Prostate gland (tissue), 2 donors: ENCODE results near the gene DYNLT2B. TPM values are rescaled to one million over a fixed set of nuclear protein-coding genes. Genes with fewer than 3 reads are reported as not detected.

Source experiments
- DNase-seq: peaks from one replicate; pipeline ENCODE4 v3.0.0-alpha.2; 2019; ENCODE audit warnings: low spot score
- H3K27ac ChIP-seq, 2 donors: fragments of 200-600 bp; sonication (generic); 2 replicates each; pipeline ENCODE4 v1.5.1; 2017 to 2019
- H3K27me3 ChIP-seq: fragments of 200-600 bp; sonication (generic); replicated peaks from 2 replicates; pipeline ENCODE4 v1.5.1; 2019; ENCODE audit not compliant: insufficient read depth
- H3K36me3 ChIP-seq, 2 donors: fragments of 200-600 bp; sonication (generic); 1 replicate in 1 of 2; 2 replicates in 1 of 2; pipeline versions ENCODE4 v1.5.1 to v1.8.1; 2017 to 2019
- H3K4me1 ChIP-seq: fragments of 200-600 bp; sonication (generic); replicated peaks from 2 replicates; pipeline ENCODE4 v1.5.1; 2019
- H3K4me3 ChIP-seq, 2 donors: fragments of 200-600 bp; sonication (generic); 2 replicates each; pipeline ENCODE4 v1.5.1; 2017 to 2019
- H3K9me3 ChIP-seq: fragments of 200-600 bp; sonication (generic); 2 replicates; pipeline ENCODE4 v1.5.1; 2017
- CTCF ChIP-seq, 4 experiments: fragments of 200-600 bp in 2 of 4; fragments of 450-650 bp in 2 of 4; sonication (generic) in 2 of 4; IDR thresholded peaks; 1 replicate in 3 of 4; 2 replicates in 1 of 4; pipeline ENCODE4 v1.5.1; 2016 to 2019; ENCODE audit warnings: antibody characterized with exemption in 4 of 4, mild to moderate bottlenecking in 2 of 4, moderate library complexity in 2 of 4
- POLR2A ChIP-seq: fragments of 450-650 bp; IDR thresholded peaks from one replicate; pipeline ENCODE4 v1.6.1; 2016; ENCODE audit warnings: antibody characterized with exemption, mild to moderate bottlenecking
- POLR2AphosphoS5 ChIP-seq: sonication (generic); formaldehyde crosslinking; IDR thresholded peaks from one replicate; pipeline ENCODE4 v1.6.1; 2017; ENCODE audit warnings: antibody characterized with exemption
- WGBS: methylation state at CpG from one replicate; pipeline ENCODE4 v1.1.5; 2018; 5-methylcytosine and 5-hydroxymethylcytosine counted together
- intact Hi-C: fragments of 100-400 bp; cut with DNase I; formaldehyde crosslinking; loops from one replicate; pipeline ENCODE4 v1.14.2; 2022
- total RNA-seq, 2 donors: library from RNA; depleted of rRNA; stranded (reverse); fragments of >200 nt; gene quantifications; one replicate each; pipeline ENCODE4 v1.1.0, GENCODE V29; 2016

Gene DYNLT2B
- total RNA-seq, 2 donors from 2014 or later: 6.5 to 15.3 TPM

- intact Hi-C loops: no loop called here
Measured at GRCh38 chr3:196270499-196270898, 47.5 kb downstream of the DYNLT2B start.

GRCh38 chr3:196268284-196269163 is 49.5 kb downstream of the DYNLT2B start:
- 80% methylated on average over 9 of the region's 9 CpGs for WGBS
- Histone ChIP-seq H3K4me1 (no peaks in the 10 kb centered on the region), H3K27ac (no peak overlapping the region), H3K4me3 (no peak overlapping the region), H3K27me3 (no peaks in the 10 kb centered on the region), H3K9me3 (no peaks in the 10 kb centered on the region), H3K36me3 (no peaks in the 10 kb centered on the region)
- DNase-seq: no peak
- intact Hi-C loops: no loop called here
- TF ChIP-seq CTCF (IDR thresholded peaks at IDR 0.05): no peak
- no peak for TF ChIP-seq POLR2A
- no peak for TF ChIP-seq POLR2AphosphoS5

More at GRCh38 chr3:196270499-196270898, 47.5 kb downstream of the DYNLT2B start:
- no peak for DNase-seq
- TF ChIP-seq POLR2A: no peak
- TF ChIP-seq POLR2AphosphoS5: no peak
- TF ChIP-seq CTCF (IDR thresholded peaks at IDR 0.05): no peak
- no peaks in the 10 kb centered on the region for H3K27me3 ChIP-seq
- H3K36me3 ChIP-seq: no peaks in the 10 kb centered on the region
- no peaks in the 10 kb centered on the region for H3K9me3 ChIP-seq
- WGBS: 89% methylated on average over 5 of the region's 5 CpGs
- no peaks in the 10 kb centered on the region for H3K4me1 ChIP-seq
- H3K4me3 ChIP-seq: no peak overlapping the region
- no peak overlapping the region for H3K27ac ChIP-seq

GRCh38 chr3:196263819-196264218 is 54.2 kb downstream of the DYNLT2B start:
- intact Hi-C loops: no loop called here
- no peak overlapping the region for H3K4me3 ChIP-seq
- no peaks in the 10 kb centered on the region for H3K4me1 ChIP-seq
- no peaks in the 10 kb centered on the region for H3K27me3 ChIP-seq
- DNase-seq: no peak
- TF ChIP-seq POLR2AphosphoS5 (no peak), POLR2A (no peak), CTCF (IDR thresholded peaks at IDR 0.05) (no peak)
- 84% methylated on average over 7 of the region's 7 CpGs for WGBS
- H3K9me3 ChIP-seq: no peaks in the 10 kb centered on the region
- H3K27ac ChIP-seq: no peak overlapping the region
- no peaks in the 10 kb centered on the region for H3K36me3 ChIP-seq

GRCh38 chr3:196260784-196261183 is 57.3 kb downstream of the DYNLT2B start:
- intact Hi-C loops: no loop called here
- Histone ChIP-seq H3K4me3 (no peak overlapping the region), H3K9me3 (no peaks in the 10 kb centered on the region), H3K27me3 (no peaks in the 10 kb centered on the region), H3K27ac (no peak overlapping the region), H3K4me1 (no peaks in the 10 kb centered on the region), H3K36me3 (no peaks in the 10 kb centered on the region)
- TF ChIP-seq POLR2A (no peak), POLR2AphosphoS5 (no peak)
- no peak for DNase-seq
- 98% methylated on average over 4 of the region's 4 CpGs for WGBS

GRCh38 chr3:196255776-196256175 is 62.3 kb downstream of the DYNLT2B start:
- Histone ChIP-seq H3K4me3 (no peak overlapping the region), H3K27me3 (no peaks in the 10 kb centered on the region), H3K4me1 (no peaks in the 10 kb centered on the region), H3K27ac (no peak overlapping the region), H3K36me3 (no peaks in the 10 kb centered on the region), H3K9me3 (no peaks in the 10 kb centered on the region)
- no peak for DNase-seq
- TF ChIP-seq POLR2AphosphoS5: no peak
- TF ChIP-seq CTCF (IDR thresholded peaks at IDR 0.05): no peak
- no peak for TF ChIP-seq POLR2A
- WGBS: 92% methylated on average over 1 of the region's 1 CpG
- intact Hi-C loops: loop anchor here (2.0 kb wide), 1 partner anchor 263 kb away; no protein-coding TSS in a partner anchor
